ENCODE measurements around the gene LCN15. TPM values are rescaled to one million over a fixed set of nuclear protein-coding genes. Genes with fewer than 3 reads are reported as not detected.
A peak's percentile ranks its signal among the peaks of the same experiment; 100 is the strongest.

Gene LCN15
- total and polyA plus RNA-seq, 2 of the 13 experiments (the other 11 are each of a cell fraction or from before 2014, with no cell fraction given) = 1.3 to 53.7 TPM

DNA sequence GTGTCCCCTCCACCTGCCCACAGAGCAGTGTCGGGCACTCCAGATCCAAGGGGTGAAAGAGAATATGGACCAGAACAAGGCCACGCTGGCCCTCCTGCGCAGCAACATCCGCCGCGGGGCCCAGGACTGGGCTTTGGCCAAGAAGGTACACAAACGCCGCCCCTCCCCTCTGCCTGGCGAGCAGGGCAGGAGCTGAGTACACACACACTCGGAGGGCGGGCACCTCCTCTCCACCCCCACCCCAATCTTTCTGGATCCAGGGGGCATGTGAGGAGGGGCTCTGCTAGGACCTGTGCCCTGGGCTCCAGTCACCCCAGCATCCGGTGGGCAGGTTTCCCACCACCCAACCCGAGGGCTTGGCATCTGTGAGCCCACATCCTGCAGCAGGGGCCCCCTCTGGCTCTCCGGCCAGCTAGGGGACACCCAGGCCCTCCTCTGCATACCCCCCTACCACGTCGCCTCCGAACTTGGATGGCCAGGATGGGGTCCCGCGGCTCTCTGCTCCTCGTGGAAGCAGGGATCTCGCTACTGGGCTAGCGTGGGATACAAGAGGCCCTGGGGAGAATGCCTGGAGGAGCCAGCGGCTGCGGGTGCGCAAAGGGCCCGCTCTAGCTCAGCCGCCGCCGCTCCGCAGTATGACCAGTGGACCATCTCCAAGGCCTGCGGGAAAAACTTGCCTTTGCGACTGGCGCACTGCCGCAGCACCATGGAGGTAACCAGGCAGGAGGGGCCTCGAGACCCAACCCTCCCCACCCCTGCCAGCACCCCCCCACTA lies 34.9 kb upstream of the LCN15 start (continued):
- TF ChIP-seq XBP1 (CRISPR knock-in tag; IDR thresholded peaks at IDR 0.05) = 0 out of 2 replicates have a peak, but pooled peaks have one; percentile 48
- TF ChIP-seq MAX (IDR thresholded peaks at IDR 0.05) = no peak
- TF ChIP-seq ZNF749 (CRISPR knock-in tag; IDR thresholded peaks at IDR 0.05; ENCODE audit: borderline replicate concordance) = peak; percentile 84; the same call in 1 of the 2 replicates
- TF ChIP-seq ZNF24 (IDR thresholded peaks at IDR 0.05) = no peak
- TF ChIP-seq TCF7L2 (IDR thresholded peaks at IDR 0.05; ENCODE audit: low read depth, low read length) = no peak
- 0 out of 2 replicates have a peak, but pooled peaks have one; percentile 30 for TF ChIP-seq ZNF44 (CRISPR knock-in tag; IDR thresholded peaks at IDR 0.05)
- TF ChIP-seq, protein P1, sequence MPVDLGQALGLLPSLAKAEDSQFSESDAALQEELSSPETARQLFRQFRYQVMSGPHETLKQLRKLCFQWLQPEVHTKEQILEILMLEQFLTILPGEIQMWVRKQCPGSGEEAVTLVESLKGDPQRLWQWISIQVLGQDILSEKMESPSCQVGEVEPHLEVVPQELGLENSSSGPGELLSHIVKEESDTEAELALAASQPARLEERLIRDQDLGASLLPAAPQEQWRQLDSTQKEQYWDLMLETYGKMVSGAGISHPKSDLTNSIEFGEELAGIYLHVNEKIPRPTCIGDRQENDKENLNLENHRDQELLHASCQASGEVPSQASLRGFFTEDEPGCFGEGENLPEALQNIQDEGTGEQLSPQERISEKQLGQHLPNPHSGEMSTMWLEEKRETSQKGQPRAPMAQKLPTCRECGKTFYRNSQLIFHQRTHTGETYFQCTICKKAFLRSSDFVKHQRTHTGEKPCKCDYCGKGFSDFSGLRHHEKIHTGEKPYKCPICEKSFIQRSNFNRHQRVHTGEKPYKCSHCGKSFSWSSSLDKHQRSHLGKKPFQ (CRISPR knock-in tag; IDR thresholded peaks at IDR 0.05; ENCODE audit: insufficient replicate concordance) = no peak
- TF ChIP-seq ZEB1 (IDR thresholded peaks at IDR 0.05; ENCODE audit: insufficient replicate concordance, low read depth) = no peak
- no peak; the same call in 1 of the 2 replicates for TF ChIP-seq RFXAP (CRISPR knock-in tag; IDR thresholded peaks at IDR 0.05; ENCODE audit: borderline replicate concordance)
- TF ChIP-seq CREB1 (IDR thresholded peaks at IDR 0.05) = no peak
- no peak for TF ChIP-seq CREB1 (CRISPR knock-in tag; IDR thresholded peaks at IDR 0.05)
- TF ChIP-seq ZFP1 (CRISPR knock-in tag; IDR thresholded peaks at IDR 0.05) = 0 out of 2 replicates have a peak, but pooled peaks have one; percentile 23
- no peak; the same call in none of the 2 replicates for TF ChIP-seq ZNF772 (CRISPR knock-in tag; IDR thresholded peaks at IDR 0.05)
- TF ChIP-seq HNRNPLL (IDR thresholded peaks at IDR 0.05; ENCODE audit: low read depth, low read length, poor library complexity, severe bottlenecking) = peak; percentile 88
- TF ChIP-seq, protein P2, sequence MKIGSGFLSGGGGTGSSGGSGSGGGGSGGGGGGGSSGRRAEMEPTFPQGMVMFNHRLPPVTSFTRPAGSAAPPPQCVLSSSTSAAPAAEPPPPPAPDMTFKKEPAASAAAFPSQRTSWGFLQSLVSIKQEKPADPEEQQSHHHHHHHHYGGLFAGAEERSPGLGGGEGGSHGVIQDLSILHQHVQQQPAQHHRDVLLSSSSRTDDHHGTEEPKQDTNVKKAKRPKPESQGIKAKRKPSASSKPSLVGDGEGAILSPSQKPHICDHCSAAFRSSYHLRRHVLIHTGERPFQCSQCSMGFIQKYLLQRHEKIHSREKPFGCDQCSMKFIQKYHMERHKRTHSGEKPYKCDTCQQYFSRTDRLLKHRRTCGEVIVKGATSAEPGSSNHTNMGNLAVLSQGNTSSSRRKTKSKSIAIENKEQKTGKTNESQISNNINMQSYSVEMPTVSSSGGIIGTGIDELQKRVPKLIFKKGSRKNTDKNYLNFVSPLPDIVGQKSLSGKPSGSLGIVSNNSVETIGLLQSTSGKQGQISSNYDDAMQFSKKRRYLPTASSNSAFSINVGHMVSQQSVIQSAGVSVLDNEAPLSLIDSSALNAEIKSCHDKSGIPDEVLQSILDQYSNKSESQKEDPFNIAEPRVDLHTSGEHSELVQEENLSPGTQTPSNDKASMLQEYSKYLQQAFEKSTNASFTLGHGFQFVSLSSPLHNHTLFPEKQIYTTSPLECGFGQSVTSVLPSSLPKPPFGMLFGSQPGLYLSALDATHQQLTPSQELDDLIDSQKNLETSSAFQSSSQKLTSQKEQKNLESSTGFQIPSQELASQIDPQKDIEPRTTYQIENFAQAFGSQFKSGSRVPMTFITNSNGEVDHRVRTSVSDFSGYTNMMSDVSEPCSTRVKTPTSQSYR (CRISPR knock-in tag; IDR thresholded peaks at IDR 0.05; ENCODE audit: borderline replicate concordance) = peak; percentile 77; the same call in 1 of the 2 replicates
- no peak for TF ChIP-seq CHCHD3 (CRISPR knock-in tag; IDR thresholded peaks at IDR 0.05)
- TF ChIP-seq GPN1 (CRISPR knock-in tag; IDR thresholded peaks at IDR 0.05; ENCODE audit: borderline replicate concordance) = no peak
- peak; percentile 81; the same call in 1 of the 2 replicates for TF ChIP-seq ZNF780A (CRISPR knock-in tag; IDR thresholded peaks at IDR 0.05)
- TF ChIP-seq ZBTB7A (CRISPR knock-in tag; IDR thresholded peaks at IDR 0.05) = no peak; the same call in none of the 2 replicates
- TF ChIP-seq MIER2 (CRISPR knock-in tag; IDR thresholded peaks at IDR 0.05) = peak; percentile 72; the same call in 1 of the 2 replicates
- TF ChIP-seq, protein P3, sequence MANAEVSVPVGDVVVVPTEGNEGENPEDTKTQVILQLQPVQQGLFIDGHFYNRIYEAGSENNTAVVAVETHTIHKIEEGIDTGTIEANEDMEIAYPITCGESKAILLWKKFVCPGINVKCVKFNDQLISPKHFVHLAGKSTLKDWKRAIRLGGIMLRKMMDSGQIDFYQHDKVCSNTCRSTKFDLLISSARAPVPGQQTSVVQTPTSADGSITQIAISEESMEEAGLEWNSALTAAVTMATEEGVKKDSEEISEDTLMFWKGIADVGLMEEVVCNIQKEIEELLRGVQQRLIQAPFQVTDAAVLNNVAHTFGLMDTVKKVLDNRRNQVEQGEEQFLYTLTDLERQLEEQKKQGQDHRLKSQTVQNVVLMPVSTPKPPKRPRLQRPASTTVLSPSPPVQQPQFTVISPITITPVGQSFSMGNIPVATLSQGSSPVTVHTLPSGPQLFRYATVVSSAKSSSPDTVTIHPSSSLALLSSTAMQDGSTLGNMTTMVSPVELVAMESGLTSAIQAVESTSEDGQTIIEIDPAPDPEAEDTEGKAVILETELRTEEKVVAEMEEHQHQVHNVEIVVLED (CRISPR knock-in tag; IDR thresholded peaks at IDR 0.05; ENCODE audit: borderline replicate concordance) = peak; percentile 44; the same call in 1 of the 2 replicates
